ENCODE measurements around the gene OR10K2.

DNA sequence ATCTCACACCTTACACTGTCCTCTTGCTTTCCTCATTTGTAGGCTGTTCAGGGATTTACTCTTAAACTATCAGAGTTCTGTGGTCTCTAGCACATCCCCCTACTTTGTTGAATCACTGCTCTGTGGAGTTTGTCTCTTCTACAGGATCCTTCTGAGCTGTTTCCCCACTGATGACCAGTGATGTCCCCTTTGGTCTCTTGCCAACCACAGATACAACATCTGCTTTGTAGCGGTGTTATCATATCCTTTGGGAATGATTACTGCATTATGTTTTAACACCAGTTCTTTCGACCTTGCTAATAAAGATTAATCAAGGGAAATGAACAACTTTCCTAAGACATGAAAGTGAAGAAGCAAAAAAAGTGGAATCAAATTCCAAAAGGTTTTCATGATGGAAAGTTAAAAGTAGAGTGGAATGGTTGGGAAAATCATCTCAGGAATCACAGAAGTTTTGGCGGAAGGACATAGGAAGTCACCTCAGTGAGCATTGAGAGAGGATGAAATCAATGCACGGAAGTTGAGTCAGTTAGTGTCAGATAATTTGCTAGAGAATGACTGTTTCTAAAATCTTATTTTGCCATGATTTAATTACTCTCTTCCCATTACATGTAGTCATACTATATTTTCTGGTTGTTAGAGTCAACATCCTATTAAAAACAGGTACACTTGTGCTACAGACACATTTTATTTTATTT, 11.2 kb downstream of the OR10K2 start:
- TF ChIP-seq, protein P1, sequence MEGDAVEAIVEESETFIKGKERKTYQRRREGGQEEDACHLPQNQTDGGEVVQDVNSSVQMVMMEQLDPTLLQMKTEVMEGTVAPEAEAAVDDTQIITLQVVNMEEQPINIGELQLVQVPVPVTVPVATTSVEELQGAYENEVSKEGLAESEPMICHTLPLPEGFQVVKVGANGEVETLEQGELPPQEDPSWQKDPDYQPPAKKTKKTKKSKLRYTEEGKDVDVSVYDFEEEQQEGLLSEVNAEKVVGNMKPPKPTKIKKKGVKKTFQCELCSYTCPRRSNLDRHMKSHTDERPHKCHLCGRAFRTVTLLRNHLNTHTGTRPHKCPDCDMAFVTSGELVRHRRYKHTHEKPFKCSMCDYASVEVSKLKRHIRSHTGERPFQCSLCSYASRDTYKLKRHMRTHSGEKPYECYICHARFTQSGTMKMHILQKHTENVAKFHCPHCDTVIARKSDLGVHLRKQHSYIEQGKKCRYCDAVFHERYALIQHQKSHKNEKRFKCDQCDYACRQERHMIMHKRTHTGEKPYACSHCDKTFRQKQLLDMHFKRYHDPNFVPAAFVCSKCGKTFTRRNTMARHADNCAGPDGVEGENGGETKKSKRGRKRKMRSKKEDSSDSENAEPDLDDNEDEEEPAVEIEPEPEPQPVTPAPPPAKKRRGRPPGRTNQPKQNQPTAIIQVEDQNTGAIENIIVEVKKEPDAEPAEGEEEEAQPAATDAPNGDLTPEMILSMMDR (IDR thresholded peaks at IDR 0.05) = no peak
- TF ChIP-seq POLR2A (IDR thresholded peaks at IDR 0.05) (no peak), EP300 (IDR thresholded peaks at IDR 0.05) (no peak)
